GM12878 (cell line): Measurements from ENCODE around the gene RPL5.

Experiments
- EZH2 ChIP-seq: IDR thresholded peaks from 2 replicates; pipeline ENCODE4 v1.6.1; 2012; ENCODE audit warnings: low read depth, mild to moderate bottlenecking, control low read depth, inconsistent platforms, low read length, borderline replicate concordance; ENCODE audit not compliant: control insufficient read depth
- NFXL1 ChIP-seq: fragments of 450-650 bp; IDR thresholded peaks from 2 replicates; pipeline ENCODE4 v1.6.1; 2017; ENCODE audit warnings: antibody characterized with exemption, mild to moderate bottlenecking, borderline replicate concordance
- POLR2A ChIP-seq: IDR thresholded peaks from 2 replicates; pipeline ENCODE4 v1.6.1; 2011; ENCODE audit warnings: low read depth, mild to moderate bottlenecking, low read length
- SUPT20H ChIP-seq: IDR thresholded peaks from 2 replicates; pipeline ENCODE4 v1.6.1; 2011; ENCODE audit warnings: low read depth, mild to moderate bottlenecking, low read length, moderate library complexity, borderline replicate concordance; ENCODE audit not compliant: control insufficient read depth
- TAF1 ChIP-seq: IDR thresholded peaks from 2 replicates; pipeline ENCODE4 v1.6.1; 2011; ENCODE audit warnings: mild to moderate bottlenecking, low read depth, low read length, borderline replicate concordance
- TCF12 ChIP-seq: IDR thresholded peaks from 2 replicates; pipeline ENCODE4 v1.6.1; 2011; ENCODE audit warnings: low read depth, mild to moderate bottlenecking, low read length
- YY1 ChIP-seq: IDR thresholded peaks from 2 replicates; pipeline ENCODE4 v1.6.1; 2011; ENCODE audit warnings: low read depth, mild to moderate bottlenecking, low read length
- TF ChIP-seq, protein P1 (sequence below): IDR thresholded peaks from 2 replicates; pipeline ENCODE4 v1.6.1; 2011; ENCODE audit warnings: mild to moderate bottlenecking, low read depth, low read length, moderate library complexity; ENCODE audit not compliant: insufficient replicate concordance
- TF ChIP-seq, protein P2 (sequence below), 3 experiments: IDR thresholded peaks in 2 of 3; conservative IDR thresholded peaks in 1 of 3; 2 replicates each; pipeline ENCODE4 v1.5.1; 2011; ENCODE audit warnings: low read depth in 3 of 3, low read length in 3 of 3, mild to moderate bottlenecking in 3 of 3, control low read depth in 2 of 3, moderate library complexity in 2 of 3, inconsistent platforms in 1 of 3, mixed read lengths in 1 of 3; ENCODE audit not compliant: control insufficient read depth in 2 of 3, insufficient read depth in 1 of 3; ENCODE audit errors: extremely low read depth in 1 of 3
- TF ChIP-seq, protein P3 (sequence below): fragments of 450-650 bp; IDR thresholded peaks from 2 replicates; pipeline ENCODE4 v1.6.1; 2017; ENCODE audit warnings: antibody characterized with exemption, mild to moderate bottlenecking, moderate library complexity

DNA sequence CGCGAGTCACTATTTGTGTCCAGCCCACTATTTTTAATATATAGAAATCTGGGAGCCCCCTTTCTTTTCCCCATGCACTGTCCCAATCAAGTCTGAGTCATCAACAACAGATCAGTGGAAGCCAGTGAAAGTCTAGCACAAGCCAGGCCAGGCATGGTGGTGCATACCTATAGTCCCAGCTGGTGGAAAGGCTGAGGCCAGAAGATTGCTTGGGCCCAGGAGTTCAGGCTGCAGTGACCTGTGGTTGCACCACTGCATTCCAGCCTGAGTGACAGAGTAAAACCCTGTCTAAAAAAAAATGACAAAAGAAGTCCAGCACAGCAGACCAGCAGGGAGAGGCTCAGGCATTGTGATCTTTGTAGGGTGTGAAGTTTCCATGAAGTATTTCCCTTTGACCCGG is 9.0 kb upstream of the RPL5 start:
- TF ChIP-seq, protein P1, sequence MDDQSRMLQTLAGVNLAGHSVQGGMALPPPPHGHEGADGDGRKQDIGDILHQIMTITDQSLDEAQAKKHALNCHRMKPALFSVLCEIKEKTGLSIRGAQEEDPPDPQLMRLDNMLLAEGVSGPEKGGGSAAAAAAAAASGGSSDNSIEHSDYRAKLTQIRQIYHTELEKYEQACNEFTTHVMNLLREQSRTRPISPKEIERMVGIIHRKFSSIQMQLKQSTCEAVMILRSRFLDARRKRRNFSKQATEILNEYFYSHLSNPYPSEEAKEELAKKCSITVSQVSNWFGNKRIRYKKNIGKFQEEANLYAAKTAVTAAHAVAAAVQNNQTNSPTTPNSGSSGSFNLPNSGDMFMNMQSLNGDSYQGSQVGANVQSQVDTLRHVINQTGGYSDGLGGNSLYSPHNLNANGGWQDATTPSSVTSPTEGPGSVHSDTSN, result no peak
- TF ChIP-seq, protein P2, sequence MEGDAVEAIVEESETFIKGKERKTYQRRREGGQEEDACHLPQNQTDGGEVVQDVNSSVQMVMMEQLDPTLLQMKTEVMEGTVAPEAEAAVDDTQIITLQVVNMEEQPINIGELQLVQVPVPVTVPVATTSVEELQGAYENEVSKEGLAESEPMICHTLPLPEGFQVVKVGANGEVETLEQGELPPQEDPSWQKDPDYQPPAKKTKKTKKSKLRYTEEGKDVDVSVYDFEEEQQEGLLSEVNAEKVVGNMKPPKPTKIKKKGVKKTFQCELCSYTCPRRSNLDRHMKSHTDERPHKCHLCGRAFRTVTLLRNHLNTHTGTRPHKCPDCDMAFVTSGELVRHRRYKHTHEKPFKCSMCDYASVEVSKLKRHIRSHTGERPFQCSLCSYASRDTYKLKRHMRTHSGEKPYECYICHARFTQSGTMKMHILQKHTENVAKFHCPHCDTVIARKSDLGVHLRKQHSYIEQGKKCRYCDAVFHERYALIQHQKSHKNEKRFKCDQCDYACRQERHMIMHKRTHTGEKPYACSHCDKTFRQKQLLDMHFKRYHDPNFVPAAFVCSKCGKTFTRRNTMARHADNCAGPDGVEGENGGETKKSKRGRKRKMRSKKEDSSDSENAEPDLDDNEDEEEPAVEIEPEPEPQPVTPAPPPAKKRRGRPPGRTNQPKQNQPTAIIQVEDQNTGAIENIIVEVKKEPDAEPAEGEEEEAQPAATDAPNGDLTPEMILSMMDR (IDR thresholded peaks at IDR 0.05 in 2 of 3, conservative IDR thresholded peaks at IDR 0.05 in 1 of 3; ENCODE audit: control insufficient read depth in 2 of 3, extremely low read depth in 1 of 3, insufficient read depth in 1 of 3, low read depth in 3 of 3, low read length in 3 of 3), result no peak
- TF ChIP-seq EZH2 (no peak), POLR2A (no peak), NFXL1 (no peak), TAF1 (no peak), TCF12 (no peak), SUPT20H (no peak), YY1 (no peak)
- TF ChIP-seq, protein P3, sequence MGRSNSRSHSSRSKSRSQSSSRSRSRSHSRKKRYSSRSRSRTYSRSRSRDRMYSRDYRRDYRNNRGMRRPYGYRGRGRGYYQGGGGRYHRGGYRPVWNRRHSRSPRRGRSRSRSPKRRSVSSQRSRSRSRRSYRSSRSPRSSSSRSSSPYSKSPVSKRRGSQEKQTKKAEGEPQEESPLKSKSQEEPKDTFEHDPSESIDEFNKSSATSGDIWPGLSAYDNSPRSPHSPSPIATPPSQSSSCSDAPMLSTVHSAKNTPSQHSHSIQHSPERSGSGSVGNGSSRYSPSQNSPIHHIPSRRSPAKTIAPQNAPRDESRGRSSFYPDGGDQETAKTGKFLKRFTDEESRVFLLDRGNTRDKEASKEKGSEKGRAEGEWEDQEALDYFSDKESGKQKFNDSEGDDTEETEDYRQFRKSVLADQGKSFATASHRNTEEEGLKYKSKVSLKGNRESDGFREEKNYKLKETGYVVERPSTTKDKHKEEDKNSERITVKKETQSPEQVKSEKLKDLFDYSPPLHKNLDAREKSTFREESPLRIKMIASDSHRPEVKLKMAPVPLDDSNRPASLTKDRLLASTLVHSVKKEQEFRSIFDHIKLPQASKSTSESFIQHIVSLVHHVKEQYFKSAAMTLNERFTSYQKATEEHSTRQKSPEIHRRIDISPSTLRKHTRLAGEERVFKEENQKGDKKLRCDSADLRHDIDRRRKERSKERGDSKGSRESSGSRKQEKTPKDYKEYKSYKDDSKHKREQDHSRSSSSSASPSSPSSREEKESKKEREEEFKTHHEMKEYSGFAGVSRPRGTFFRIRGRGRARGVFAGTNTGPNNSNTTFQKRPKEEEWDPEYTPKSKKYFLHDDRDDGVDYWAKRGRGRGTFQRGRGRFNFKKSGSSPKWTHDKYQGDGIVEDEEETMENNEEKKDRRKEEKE, result no peak
